Activated CD4-positive, alpha-beta T cell treated with anti-CD3 and anti-CD28 coated beads for 24 hours (primary cell): ENCODE measurements around the gene CHODL.

ENCODE experiments used
- DNase-seq, 2 donors: peaks; one replicate each; pipeline ENCODE4 v3.0.0-alpha.2; 2020; ENCODE audit warnings: low read depth in 2 of 2

CHODL gene, protein sequence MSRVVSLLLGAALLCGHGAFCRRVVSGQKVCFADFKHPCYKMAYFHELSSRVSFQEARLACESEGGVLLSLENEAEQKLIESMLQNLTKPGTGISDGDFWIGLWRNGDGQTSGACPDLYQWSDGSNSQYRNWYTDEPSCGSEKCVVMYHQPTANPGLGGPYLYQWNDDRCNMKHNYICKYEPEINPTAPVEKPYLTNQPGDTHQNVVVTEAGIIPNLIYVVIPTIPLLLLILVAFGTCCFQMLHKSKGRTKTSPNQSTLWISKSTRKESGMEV

DNA sequence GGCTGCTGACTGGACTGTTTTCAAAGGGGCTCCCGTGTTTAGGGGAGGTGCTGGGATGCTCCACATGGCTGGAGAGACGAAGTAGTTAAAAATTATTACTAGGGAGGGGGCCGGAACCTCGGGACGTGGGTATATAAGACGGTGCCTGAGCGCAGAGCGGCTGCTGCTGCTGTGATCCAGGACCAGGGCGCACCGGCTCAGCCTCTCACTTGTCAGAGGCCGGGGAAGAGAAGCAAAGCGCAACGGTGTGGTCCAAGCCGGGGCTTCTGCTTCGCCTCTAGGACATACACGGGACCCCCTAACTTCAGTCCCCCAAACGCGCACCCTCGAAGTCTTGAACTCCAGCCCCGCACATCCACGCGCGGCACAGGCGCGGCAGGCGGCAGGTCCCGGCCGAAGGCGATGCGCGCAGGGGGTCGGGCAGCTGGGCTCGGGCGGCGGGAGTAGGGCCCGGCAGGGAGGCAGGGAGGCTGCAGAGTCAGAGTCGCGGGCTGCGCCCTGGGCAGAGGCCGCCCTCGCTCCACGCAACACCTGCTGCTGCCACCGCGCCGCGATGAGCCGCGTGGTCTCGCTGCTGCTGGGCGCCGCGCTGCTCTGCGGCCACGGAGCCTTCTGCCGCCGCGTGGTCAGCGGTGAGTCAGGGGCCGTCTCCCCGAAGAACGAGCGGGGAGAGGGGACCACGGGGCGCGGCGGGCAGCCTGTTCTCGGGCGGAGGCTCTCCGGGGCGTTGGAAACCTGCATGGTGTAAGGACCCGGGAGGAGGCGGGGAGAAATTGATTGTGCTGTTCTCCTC lies at the start of gene CHODL:
CHODL (plus strand) TSS at position 163 of the 793 bp plus-strand sequence; CDS start at position 554, 391 bp downstream.
- no peak for DNase-seq

DNA sequence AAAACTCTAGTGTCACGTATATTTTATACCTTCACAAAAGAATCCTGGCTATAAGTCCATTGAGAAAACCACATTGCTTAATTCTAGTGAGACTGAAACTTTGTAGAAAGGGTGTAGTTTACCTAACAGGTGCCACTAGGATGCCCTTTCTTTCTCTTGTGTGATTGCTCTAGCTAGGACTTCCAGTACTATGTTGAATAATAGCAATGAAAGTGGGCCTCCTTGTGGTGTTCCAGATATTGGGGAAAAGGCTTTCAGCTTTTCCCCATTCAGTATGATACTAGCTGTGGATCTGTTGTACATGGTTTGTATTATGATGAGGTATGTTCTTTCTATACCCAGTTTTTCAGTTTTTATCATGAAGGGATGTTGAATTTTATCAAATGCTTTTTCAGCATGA lies 39.7 kb upstream of the CHODL start:
- DNase-seq: no peak

DNA sequence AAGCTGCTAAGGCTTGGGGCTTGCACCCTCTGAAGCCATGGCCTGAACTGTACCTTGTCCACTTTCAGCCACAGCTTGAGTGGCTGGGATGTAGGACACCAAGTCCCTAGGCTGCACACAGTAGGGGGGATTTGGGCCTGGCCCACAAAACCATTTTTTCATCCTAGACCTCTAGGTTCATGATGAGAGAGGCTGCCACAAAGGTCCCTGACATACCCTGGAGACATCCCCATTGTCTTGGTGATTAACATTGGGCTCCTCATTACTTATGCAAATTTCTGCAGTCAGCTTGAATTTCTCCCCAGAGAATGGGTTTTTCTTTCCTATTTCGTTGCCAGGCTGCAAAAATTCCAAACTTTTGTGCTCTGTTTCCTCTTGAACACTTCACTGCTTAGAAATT lies 26.3 kb upstream of the CHODL start:
- no peak for DNase-seq

DNA sequence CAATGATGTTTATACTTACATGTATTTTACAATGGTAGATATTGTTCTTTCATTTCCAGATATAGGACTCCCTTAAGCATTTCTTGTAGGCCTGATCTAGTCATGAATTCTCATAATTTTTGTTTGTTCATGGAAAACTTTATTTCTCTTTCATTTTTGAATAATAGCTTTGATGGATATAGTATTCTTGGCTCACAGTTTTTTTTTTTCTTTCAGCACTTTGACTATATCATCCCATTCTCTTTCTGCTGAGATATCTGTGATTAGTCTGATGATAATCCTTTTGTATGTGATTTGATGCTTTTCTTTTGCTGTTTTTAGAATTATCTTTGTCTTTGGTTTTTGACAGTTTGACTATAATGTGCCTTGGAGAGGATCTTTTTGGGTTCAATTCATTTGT lies 24.1 kb upstream of the CHODL start:
- no peak for DNase-seq

DNA sequence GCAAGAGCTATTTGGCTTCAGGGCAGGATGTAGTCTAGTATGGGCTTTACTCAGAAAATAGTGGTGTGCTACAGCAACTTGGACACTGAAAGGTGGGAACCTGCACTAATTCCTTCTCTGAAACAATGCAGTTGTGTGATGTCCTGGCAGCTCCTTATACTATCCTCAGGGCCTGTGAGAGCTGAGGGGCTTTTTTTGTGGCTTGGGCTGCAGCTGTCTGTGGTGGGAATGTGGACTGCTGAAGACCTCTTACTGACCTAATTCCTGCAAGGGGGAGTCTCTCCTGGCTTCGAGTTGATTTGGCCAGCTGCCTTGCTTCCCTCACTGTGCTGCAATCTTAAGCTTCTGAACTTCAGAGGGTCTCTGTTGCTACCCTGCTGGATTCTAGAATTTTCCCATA lies 22.3 kb upstream of the CHODL start:
- no peak for DNase-seq

DNA sequence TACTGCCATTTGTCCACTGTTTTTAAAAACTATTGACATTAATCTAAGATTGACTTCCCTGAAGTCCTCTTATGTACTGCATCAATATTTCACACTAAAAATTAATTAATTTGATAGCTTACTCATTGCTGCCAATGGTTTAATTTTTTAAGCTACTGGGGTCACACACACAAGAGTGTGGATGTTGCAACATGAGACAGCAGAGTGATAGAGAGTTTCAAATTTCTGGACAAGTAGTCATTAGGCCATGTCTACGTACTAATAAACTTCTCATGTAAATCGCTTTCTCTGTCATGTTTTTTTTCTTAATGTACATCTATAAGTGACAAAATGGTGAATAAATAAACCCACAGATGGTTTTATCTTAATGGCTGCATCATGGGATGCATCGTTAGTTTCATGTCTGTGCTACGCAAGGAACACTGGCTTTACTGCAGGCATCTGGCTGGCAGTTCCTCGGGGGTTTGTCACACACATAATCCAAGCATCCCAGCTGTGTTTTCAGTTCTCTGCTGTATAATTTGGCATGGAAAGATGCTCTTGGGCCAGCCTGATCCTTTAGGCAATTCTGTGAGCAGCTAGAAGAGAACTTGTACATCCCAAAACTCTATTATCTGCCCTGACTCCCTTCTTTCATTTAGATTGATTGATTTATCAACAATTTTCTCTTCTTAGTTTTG lies 16.4 kb upstream of the CHODL start:
- no peak for DNase-seq

DNA sequence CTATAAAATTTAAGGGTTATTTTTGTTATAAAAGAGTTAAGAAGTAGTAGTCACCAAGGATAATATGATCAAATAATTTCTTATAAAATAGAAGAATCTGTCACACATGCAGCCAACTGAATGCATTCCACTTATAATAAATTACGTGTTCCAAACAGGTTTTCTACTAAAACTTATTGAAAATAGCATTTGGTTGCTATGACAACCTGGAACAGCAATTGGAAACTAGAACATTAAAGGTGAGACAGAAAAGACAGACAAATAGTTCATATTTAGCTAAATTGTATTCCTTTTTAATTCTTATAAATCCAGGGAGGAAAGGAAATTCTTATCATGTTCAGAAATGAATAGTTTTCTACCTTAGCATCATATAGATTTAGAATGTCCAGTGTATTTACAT lies 9.1 kb upstream of the CHODL start:
- no peak for DNase-seq

DNA sequence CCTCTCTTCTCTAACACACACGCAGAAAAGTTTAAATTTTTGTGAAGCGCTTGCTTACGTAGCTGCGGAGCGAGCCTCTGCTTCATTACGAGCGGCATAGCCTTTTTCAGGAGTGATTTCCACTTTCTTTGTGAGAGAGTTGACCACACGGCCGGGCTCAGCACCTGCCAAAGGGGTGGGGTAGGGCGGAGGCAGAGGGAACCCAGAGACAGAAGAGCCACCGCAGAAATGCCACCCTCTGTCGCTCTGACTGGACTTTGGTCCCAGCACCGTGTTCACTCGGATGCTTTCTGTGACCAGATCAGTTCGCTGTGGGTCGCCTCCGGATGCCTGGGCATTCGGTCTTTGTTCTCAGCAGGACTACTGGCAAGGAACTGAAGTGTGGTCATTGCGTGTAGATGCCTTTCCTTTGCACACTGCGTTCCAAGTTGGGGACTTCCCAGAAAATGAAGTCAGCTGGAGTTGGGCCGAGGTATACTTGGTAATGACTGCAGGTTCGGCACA lies 883 bp downstream of the CHODL start:
- no peak for DNase-seq

DNA sequence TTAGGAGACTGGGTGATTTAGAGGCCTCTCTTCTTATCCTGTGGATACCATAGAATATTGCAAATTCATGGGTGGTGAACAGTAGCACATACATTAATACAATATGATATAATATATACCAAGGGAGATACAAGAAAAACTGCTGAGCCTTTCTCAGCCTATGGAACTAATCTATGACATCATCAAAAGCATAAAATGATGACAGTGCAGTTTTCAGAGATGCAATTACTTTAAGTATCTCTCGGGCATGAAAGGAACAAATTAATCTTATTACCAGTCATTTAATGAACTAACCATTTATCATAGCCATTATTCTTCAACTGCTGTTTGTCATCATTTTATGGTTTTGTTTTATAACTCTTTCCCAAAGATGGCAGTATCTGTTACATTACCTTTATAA lies 3.5 kb downstream of the CHODL start:
- DNase-seq: no peak

DNA sequence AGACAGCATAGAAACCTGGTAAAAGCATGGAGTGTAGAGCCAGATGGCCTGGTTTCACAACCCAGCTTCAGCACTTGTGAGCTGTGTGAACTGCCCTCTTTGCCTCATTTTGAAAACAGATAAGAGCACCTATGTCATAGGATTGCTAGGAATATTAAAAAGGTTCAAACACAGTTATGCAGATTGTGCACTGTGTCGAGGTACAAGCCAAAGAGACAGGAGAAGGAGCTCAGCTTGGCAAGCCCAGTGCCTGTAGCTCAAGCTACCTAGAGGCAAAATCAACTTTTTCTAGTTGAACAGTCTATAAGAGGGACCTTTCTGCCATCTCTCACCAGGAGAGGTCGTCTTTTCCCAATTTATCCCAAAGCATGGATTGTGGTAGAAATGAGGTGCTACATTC lies 5.0 kb downstream of the CHODL start:
- no peak for DNase-seq

DNA sequence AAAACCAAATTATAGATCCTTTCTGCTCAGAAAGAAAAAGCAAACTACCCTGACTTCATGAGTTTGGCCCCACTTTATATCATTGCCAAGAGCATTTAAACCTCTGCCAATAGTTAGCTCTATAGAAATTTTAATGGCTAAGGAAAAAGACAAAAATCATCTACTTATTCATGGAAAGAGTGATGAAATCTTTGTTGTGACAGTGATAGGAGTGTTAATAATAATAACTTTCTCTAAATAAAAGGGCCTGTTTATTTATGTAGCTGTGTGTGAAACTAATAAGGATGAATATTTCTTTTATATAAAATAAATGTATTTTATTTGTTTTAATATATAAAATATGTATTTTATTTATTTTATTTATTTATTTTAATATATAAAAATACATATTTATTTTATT lies 6.4 kb downstream of the CHODL start:
- DNase-seq: no peak

DNA sequence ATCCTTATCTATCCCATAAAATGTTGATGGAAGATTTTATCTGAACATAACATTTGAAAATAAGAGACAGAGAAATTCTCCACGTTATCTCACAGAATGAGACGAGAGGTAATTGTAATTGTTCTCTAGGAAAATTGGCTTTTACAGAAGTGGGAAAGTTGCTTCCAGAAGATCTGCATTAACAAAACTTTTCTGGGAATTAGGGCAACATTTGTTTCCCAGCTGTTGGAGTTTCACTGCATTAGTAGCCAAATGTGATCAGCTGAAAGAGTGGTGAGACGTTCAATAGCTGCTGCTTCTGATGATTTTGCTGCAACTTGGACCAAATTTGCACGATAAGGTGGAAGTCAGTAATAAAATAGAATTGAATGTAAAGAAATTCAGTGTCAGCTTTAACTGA lies 7.6 kb downstream of the CHODL start:
- no peak for DNase-seq

DNA sequence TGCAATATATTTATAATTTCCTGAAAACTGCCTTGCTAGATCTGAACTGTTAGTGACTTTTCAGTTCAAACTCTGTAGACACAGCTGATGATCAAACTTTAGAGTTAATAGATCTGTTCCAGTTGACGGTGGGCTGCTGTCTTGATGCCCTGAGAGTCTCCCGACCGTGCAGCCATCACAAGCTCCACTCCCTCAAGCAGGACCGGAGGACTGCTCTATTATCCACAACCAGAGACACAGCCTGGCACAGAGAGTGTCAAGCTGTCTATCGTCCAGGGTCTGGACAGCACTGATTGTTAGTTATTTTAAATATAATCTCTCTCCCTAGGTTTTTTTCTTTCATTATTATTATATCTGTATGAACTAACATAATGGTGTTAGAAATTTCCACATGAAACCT lies 8.0 kb downstream of the CHODL start:
- DNase-seq: no peak

DNA sequence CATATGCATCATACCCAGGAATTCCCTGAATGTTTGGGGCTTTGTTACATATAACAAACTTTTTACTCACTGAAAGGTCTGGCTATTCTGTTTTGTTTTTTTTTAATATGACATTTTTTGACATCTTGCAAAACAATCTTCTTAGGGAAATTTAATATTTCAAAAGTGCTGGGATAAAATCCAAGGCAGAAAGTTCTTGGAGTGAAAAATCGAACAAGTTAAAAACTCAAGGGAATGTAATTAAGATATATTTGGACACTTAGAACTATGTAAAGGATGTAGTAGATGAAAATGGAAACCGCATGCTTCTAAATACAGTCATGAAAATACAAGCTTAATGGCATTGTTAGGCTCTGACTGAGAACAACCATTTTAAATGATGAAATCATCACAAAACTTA lies 8.6 kb downstream of the CHODL start:
- DNase-seq: no peak

DNA sequence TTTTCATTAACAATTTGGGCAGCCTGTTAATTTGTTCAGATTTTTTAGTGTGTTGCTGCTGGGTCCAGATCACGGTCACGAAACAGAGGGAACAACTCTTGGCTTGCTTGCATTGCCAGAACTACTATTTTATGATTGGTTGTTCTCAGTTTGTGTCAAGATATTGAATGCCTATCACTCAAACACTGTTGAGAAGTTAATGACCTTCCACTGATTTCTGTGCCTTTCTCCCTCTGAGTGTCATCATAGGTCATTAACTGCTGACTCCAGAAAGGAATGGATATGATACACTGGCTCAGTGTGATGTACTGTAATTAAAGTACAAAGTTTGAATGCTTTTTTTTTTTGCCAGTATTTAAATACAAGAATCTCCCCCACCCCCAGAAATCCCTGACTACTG lies 9.2 kb downstream of the CHODL start:
- DNase-seq: no peak

DNA sequence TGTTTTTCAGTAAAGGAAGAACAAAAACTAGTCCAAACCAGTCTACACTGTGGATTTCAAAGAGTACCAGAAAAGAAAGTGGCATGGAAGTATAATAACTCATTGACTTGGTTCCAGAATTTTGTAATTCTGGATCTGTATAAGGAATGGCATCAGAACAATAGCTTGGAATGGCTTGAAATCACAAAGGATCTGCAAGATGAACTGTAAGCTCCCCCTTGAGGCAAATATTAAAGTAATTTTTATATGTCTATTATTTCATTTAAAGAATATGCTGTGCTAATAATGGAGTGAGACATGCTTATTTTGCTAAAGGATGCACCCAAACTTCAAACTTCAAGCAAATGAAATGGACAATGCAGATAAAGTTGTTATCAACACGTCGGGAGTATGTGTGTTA lies 21.3 kb downstream of the CHODL start:
- no peak for DNase-seq

DNA sequence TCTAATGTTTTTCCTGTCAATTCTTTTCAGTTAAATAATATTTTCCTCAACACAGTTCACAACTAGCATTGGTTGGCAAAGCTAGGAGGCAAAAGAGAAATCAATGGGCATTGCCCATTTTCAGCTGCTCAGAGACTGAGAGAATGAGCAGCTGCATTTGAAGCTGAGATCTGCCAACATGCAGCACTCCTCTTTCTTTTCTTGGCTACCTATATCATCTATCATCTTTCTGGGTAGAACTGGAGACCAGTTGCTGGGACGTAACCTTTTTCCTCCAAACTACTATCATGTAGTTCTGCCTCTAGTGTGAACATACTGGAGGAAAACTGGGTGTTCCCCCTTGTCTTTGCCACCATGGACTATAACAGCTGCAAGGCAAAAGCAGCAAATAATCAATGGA lies 22.9 kb downstream of the CHODL start:
- no peak for DNase-seq

DNA sequence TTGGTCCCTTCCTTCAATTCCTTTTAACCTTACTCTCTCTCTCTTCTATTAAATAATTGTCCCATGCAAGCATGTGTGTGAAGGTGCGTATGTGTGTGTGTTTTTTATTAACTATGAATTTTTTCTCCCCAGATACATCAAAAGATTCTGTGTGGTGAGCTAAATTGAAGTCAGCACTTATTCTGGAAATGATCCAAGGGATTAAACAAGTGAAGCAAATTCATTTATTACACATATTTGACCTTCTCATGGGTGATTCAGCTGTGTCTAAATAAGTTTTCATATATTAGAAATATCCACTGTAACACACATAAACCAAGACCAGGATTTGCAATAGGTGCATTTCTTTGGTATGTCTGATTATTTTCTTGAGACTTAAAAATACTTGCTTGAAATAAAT lies 24.3 kb downstream of the CHODL start:
- DNase-seq: no peak

DNA sequence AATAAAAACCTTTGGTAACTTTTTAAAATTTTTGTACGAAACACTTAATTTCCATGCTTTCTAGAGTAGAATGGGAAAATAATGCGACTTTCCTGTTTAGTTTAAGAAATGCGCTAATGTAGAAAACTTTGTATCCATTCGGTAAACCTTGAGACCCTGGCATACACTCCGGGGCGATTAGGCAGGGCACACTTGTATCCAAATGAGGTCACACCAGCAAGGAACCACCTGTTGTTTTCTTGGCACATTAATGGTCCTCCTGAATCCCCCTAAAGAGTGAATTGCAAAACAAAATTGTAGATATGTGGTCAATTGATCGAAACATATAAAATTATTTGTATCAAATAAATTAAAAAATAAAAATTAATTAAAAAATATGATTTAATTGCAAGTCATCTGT lies 25.2 kb downstream of the CHODL start:
- DNase-seq: no peak

DNA sequence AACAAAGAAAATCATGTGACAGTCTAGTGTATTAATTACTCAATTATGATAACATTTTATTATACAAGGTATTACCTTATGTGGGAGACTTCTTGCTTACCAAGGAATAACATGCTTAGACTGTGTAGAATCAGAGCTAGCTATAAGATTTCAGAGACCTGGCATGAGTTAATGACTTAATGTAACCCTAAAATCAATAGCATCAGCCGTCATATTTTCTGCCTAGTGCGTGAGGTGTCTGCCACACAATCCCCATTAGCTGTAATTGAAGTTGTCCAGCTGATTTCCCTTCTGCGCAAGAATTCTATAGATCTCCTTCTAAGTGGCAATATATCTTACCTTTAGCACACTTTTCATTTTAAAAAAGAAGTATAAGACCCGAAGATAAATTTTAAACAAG lies 28.8 kb downstream of the CHODL start:
- DNase-seq: no peak

DNA sequence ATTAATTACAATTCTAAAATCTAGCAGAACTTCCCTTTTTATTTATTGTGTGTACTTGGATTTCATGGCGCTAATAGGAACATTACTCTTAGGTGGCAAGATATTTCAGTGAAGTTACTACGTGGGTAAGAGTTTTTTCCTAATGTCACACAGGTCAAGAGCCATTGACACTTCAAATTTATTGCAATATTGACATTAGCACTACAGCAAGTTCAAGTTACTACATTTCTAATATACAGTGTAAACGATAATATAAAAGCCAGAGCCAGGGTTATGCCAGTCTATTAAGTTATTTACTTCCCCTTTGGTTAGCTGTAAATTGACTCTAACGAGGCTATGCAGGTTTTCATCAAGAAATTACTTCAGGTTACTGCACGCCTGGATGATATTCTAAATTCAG lies 29.7 kb downstream of the CHODL start:
- DNase-seq: no peak

DNA sequence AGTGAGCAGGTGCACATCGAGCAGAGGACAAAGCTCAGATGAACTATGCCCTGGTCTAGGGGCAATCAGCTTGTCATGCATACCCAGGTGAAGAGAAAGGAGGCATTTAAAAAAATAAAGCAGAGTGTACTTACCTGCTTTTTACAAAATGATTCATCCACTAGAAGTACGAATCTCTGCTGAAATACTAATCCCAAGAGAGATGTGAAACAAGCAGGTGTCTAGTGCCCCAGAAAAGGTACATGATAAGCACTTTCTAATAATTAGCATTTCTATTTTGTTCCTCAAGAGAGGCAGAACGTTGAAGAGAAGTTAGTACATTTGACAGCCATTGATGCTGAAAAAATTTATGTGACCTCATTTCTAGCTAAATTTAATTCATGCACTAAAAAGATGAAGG lies 31.1 kb downstream of the CHODL start:
- no peak for DNase-seq

DNA sequence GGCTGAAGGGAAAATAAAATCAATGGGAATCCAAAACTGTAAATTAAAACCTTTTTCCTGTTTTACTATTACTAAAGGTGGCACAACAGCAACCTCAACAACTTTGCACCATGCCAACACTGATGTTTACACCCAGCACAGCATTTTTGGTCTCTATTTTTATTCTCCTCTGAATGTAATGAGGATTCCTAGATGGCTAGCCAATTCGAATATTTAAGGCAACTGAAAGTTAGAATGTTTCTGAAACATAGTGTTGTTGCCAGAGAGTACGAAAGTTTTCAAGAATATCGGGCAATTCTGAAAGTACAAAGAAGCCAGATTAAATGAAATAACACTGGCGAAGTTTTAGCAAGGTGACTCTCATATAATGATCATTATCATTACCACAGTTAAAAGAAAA lies 40.7 kb downstream of the CHODL start:
- no peak for DNase-seq
